ENCODE data around the gene CCR4. TPM values are rescaled to one million over a fixed set of nuclear protein-coding genes. Genes with fewer than 3 reads are reported as not detected.
"Not testable (repeated sequence)": the region's sequence is repeated elsewhere in the genome, so short reads cannot be mapped to it uniquely, and the experiment has no call there.

The CCR4 gene
- total RNA-seq, 1 donor: 52.9 TPM

GRCh38 chr3:32964781-32965180, 13.3 kb downstream of the CCR4 start:
- not testable (repeated sequence) for H3K27me3 ChIP-seq (ENCODE audit: insufficient read depth, low read length); H3K9me3 ChIP-seq (ENCODE audit: low read depth, low read length); H3K4me3 ChIP-seq (ENCODE audit: low read length); H3K4me1 ChIP-seq (ENCODE audit: insufficient read depth, low read length)

- H3K9me3 ChIP-seq (ENCODE audit: low read depth, low read length); H3K4me1 ChIP-seq (ENCODE audit: insufficient read depth, low read length); H3K4me3 ChIP-seq (ENCODE audit: low read length); H3K27me3 ChIP-seq (ENCODE audit: insufficient read depth, low read length): not testable (repeated sequence)
Observed at GRCh38 chr3:32965617-32966213, 14.3 kb downstream of the CCR4 start.

GRCh38 chr3:32966627-32967026, 15.2 kb downstream of the CCR4 start:
- H3K4me3 ChIP-seq (ENCODE audit: low read length); H3K9me3 ChIP-seq (ENCODE audit: low read depth, low read length); H3K27me3 ChIP-seq (ENCODE audit: insufficient read depth, low read length); H3K4me1 ChIP-seq (ENCODE audit: insufficient read depth, low read length): not testable (repeated sequence)

- Histone ChIP-seq H3K9me3 (ENCODE audit: low read depth, low read length) (no peaks in the 10 kb centered on the region), H3K4me1 (ENCODE audit: insufficient read depth, low read length) (no peaks in the 10 kb centered on the region), H3K27me3 (ENCODE audit: insufficient read depth, low read length) (no peaks in the 10 kb centered on the region), H3K4me3 (ENCODE audit: low read length) (no peak overlapping the region)
Observed at GRCh38 chr3:32968166-32968919, 16.9 kb downstream of the CCR4 start.

- Histone ChIP-seq H3K27me3 (ENCODE audit: insufficient read depth, low read length) (no peaks in the 10 kb centered on the region), H3K4me1 (ENCODE audit: insufficient read depth, low read length) (no peaks in the 10 kb centered on the region), H3K4me3 (ENCODE audit: low read length) (no peak overlapping the region)
Observed at GRCh38 chr3:32968920-32969389, 17.5 kb downstream of the CCR4 start.

GRCh38 chr3:32969656-32970055, 18.2 kb downstream of the CCR4 start:
- H3K9me3 ChIP-seq (ENCODE audit: low read depth, low read length): no peaks in the 10 kb centered on the region
- H3K4me3 ChIP-seq (ENCODE audit: low read length): no peak overlapping the region
- H3K27me3 ChIP-seq (ENCODE audit: insufficient read depth, low read length): no peaks in the 10 kb centered on the region
- H3K4me1 ChIP-seq (ENCODE audit: insufficient read depth, low read length): no peaks in the 10 kb centered on the region

More at GRCh38 chr3:32968920-32969389, 17.5 kb downstream of the CCR4 start:
- no peaks in the 10 kb centered on the region for H3K9me3 ChIP-seq (ENCODE audit: low read depth, low read length)

- H3K9me3 ChIP-seq (ENCODE audit: low read depth, low read length); H3K4me3 ChIP-seq (ENCODE audit: low read length); H3K27me3 ChIP-seq (ENCODE audit: insufficient read depth, low read length); H3K4me1 ChIP-seq (ENCODE audit: insufficient read depth, low read length): not testable (repeated sequence)
Observed at GRCh38 chr3:32971291-32971690, 19.8 kb downstream of the CCR4 start.

- Histone ChIP-seq H3K9me3 (ENCODE audit: low read depth, low read length) (no peaks in the 10 kb centered on the region), H3K4me3 (ENCODE audit: low read length) (no peak overlapping the region), H3K4me1 (ENCODE audit: insufficient read depth, low read length) (no peaks in the 10 kb centered on the region), H3K27me3 (ENCODE audit: insufficient read depth, low read length) (no peaks in the 10 kb centered on the region)
Observed at GRCh38 chr3:32972482-32973146, 21.2 kb downstream of the CCR4 start.

- H3K4me1 ChIP-seq (ENCODE audit: insufficient read depth, low read length): no peaks in the 10 kb centered on the region
- H3K4me3 ChIP-seq (ENCODE audit: low read length): no peak overlapping the region
- no peaks in the 10 kb centered on the region for H3K9me3 ChIP-seq (ENCODE audit: low read depth, low read length)
- no peaks in the 10 kb centered on the region for H3K27me3 ChIP-seq (ENCODE audit: insufficient read depth, low read length)
Observed at GRCh38 chr3:32973982-32974381, 22.5 kb downstream of the CCR4 start.

GRCh38 chr3:32975891-32976595, 24.6 kb downstream of the CCR4 start:
- no peak overlapping the region for H3K4me3 ChIP-seq (ENCODE audit: low read length)
- H3K9me3 ChIP-seq (ENCODE audit: low read depth, low read length): no peaks in the 10 kb centered on the region
- no peaks in the 10 kb centered on the region for H3K4me1 ChIP-seq (ENCODE audit: insufficient read depth, low read length)
- H3K27me3 ChIP-seq (ENCODE audit: insufficient read depth, low read length): no peaks in the 10 kb centered on the region

GRCh38 chr3:32977861-32978260, 26.4 kb downstream of the CCR4 start:
- Histone ChIP-seq H3K4me1 (ENCODE audit: insufficient read depth, low read length) (no peaks in the 10 kb centered on the region), H3K27me3 (ENCODE audit: insufficient read depth, low read length) (no peaks in the 10 kb centered on the region), H3K4me3 (ENCODE audit: low read length) (no peak overlapping the region), H3K9me3 (ENCODE audit: low read depth, low read length) (no peaks in the 10 kb centered on the region)

GRCh38 chr3:32978331-32978730, 26.9 kb downstream of the CCR4 start:
- Histone ChIP-seq H3K9me3 (ENCODE audit: low read depth, low read length) (no peaks in the 10 kb centered on the region), H3K4me1 (ENCODE audit: insufficient read depth, low read length) (no peaks in the 10 kb centered on the region), H3K27me3 (ENCODE audit: insufficient read depth, low read length) (no peaks in the 10 kb centered on the region), H3K4me3 (ENCODE audit: low read length) (no peak overlapping the region)

GRCh38 chr3:32983124-32983523, 31.7 kb downstream of the CCR4 start:
- no peak overlapping the region for H3K4me3 ChIP-seq (ENCODE audit: low read length)
- H3K27me3 ChIP-seq (ENCODE audit: insufficient read depth, low read length): no peaks in the 10 kb centered on the region
- no peaks in the 10 kb centered on the region for H3K9me3 ChIP-seq (ENCODE audit: low read depth, low read length)
- no peaks in the 10 kb centered on the region for H3K4me1 ChIP-seq (ENCODE audit: insufficient read depth, low read length)

- H3K4me3 ChIP-seq (ENCODE audit: low read length): not testable (repeated sequence)
Observed at GRCh38 chr3:32984918-32985317, 33.5 kb downstream of the CCR4 start.

GRCh38 chr3:32989171-32989570, 37.7 kb downstream of the CCR4 start:
- no peak overlapping the region for H3K4me3 ChIP-seq (ENCODE audit: low read length)
- no peaks in the 10 kb centered on the region for H3K27me3 ChIP-seq (ENCODE audit: insufficient read depth, low read length)
- no peaks in the 10 kb centered on the region for H3K9me3 ChIP-seq (ENCODE audit: low read depth, low read length)
- H3K4me1 ChIP-seq (ENCODE audit: insufficient read depth, low read length): no peaks in the 10 kb centered on the region

More at GRCh38 chr3:32984918-32985317, 33.5 kb downstream of the CCR4 start:
- not testable (repeated sequence) for H3K4me1 ChIP-seq (ENCODE audit: insufficient read depth, low read length); H3K27me3 ChIP-seq (ENCODE audit: insufficient read depth, low read length); H3K9me3 ChIP-seq (ENCODE audit: low read depth, low read length)

Measured in mononuclear cell (primary cell).